Lower lobe of right lung (tissue), 2 donors: ENCODE data around the gene FSTL4. TPM values are rescaled to one million over a fixed set of nuclear protein-coding genes. Genes with fewer than 3 reads are reported as not detected.

ENCODE experiments used
- ATAC-seq, 2 donors: fragments of 200-7000 bp; cut with Tn5 transposase; one replicate each; pipeline ENCODE4 v1.9.1; 2020 to 2022; ENCODE audit warnings: mild to moderate bottlenecking in 2 of 2, moderate library complexity in 2 of 2
- DNase-seq: peaks from one replicate; pipeline ENCODE4 v3.0.0-alpha.2; 2020
- H3K27ac ChIP-seq: fragments of 200-600 bp; one replicate; pipeline ENCODE4 v1.8.0; 2022
- H3K27me3 ChIP-seq: fragments of 200-600 bp; one replicate; pipeline ENCODE4 v1.8.0; 2022; ENCODE audit warnings: low read depth
- H3K36me3 ChIP-seq: fragments of 200-600 bp; one replicate; pipeline ENCODE4 v1.8.0; 2022; ENCODE audit warnings: mild to moderate bottlenecking
- H3K4me1 ChIP-seq: fragments of 200-600 bp; one replicate; pipeline ENCODE4 v1.8.0; 2022
- H3K4me3 ChIP-seq: fragments of 200-600 bp; one replicate; pipeline ENCODE4 v1.8.0; 2022; ENCODE audit warnings: mild to moderate bottlenecking
- H3K9me3 ChIP-seq: fragments of 200-600 bp; one replicate; pipeline ENCODE4 v1.8.0; 2022
- intact Hi-C: fragments of 100-400 bp; cut with DNase I; formaldehyde crosslinking; loops from one replicate; pipeline ENCODE4 v1.11.0; 2022
- total RNA-seq: library from RNA; stranded (reverse); fragmentation: NEBNext Ultra II Directional; extraction: Animal tissue kit (Norgen Biotek cat#: 25700); gene quantifications from one replicate; pipeline ENCODE4 v1.2.1, GENCODE V29; 2021
- TF ChIP-seq, protein P1 (sequence below): fragments of 200-600 bp; IDR thresholded peaks from one replicate; pipeline ENCODE4 v1.8.0; 2022; ENCODE audit warnings: antibody characterized with exemption, mild to moderate bottlenecking
- donor health status: DM: no; HTN: yes; CAD: no; lungs with severe emphysema.

Gene FSTL4
- total RNA-seq, 1 donor from 2014 or later: 1.9 TPM

DNA sequence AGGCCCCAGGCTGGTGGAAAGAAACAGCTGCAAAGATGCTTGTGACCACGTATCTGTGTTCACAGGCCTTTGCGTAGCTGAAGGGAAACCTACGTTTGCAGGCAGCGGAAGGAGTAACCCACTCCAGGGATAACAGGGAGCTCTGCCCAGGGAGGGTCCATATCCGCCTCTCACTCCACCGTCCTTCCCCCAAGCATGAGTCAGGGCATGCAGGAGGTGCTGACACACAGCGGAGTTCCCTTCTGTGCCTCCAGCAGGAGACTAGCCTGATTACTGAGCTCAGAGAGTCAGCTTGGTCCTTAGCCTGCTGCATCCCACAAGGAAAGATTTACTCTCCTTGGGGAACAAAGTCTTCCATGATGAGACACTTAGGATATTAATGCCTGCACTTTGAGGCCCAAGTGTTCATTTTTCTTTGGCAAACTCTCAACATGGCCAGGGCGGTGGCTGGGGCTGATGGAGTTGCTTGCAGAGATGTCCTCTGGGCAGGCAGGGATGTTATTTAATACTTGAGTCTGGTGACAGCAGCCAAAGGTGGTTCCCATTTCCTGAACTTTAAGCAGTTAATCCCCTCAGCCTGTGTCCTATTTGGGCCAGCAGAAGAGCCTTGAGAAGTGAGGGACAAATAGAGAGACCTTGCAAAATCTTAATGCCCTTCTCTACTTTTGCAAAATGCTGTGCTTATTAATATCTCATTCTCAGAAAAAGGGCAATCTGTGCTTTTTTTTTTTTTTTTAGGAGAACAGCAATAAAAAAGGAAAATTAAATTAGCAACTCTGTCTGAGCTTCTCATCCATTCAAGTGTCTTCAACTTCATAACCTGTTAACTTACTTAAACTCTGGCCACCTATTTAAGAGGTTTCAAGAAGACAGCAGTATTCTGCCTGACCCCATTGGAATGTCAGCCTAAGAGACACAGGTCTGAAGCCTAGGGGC, 338.4 kb downstream of the FSTL4 start:
- Histone ChIP-seq H3K27me3 (no peaks in the 10 kb centered on the region), H3K27ac (no peak overlapping the region), H3K4me1 (no peaks in the 10 kb centered on the region), H3K4me3 (no peak overlapping the region), H3K36me3 (no peaks in the 10 kb centered on the region), H3K9me3 (no peaks in the 10 kb centered on the region)
- ATAC-seq (peak in 1 of 2 donors; percentile 23), DNase-seq (no peak)
- TF ChIP-seq, protein P1, sequence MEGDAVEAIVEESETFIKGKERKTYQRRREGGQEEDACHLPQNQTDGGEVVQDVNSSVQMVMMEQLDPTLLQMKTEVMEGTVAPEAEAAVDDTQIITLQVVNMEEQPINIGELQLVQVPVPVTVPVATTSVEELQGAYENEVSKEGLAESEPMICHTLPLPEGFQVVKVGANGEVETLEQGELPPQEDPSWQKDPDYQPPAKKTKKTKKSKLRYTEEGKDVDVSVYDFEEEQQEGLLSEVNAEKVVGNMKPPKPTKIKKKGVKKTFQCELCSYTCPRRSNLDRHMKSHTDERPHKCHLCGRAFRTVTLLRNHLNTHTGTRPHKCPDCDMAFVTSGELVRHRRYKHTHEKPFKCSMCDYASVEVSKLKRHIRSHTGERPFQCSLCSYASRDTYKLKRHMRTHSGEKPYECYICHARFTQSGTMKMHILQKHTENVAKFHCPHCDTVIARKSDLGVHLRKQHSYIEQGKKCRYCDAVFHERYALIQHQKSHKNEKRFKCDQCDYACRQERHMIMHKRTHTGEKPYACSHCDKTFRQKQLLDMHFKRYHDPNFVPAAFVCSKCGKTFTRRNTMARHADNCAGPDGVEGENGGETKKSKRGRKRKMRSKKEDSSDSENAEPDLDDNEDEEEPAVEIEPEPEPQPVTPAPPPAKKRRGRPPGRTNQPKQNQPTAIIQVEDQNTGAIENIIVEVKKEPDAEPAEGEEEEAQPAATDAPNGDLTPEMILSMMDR: no peak
- intact Hi-C loops: no loop called here

DNA sequence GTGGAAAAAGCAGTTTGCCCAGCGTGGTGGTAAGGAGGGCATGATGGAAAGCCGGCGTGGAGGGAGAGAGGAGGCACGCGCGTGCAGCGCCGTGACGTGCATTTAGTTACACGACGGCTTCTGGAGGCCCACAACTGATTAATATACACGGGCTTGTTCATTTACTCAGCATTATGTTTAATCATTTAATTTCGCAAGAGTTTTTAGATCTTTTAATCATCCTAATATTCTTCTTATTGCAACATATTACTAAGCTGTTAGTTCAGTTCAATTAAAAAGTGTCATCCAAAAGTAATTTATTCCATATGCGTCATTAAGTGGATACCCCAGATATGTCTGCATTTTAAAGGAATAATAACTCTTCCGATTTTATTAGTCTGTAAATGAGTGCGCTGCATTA, 340.0 kb downstream of the FSTL4 start:
- Histone ChIP-seq H3K9me3 (no peaks in the 10 kb centered on the region), H3K36me3 (no peaks in the 10 kb centered on the region), H3K27me3 (no peaks in the 10 kb centered on the region), H3K4me3 (no peak overlapping the region), H3K27ac (no peak overlapping the region), H3K4me1 (no peaks in the 10 kb centered on the region)
- no peak for ATAC-seq
- no peak for DNase-seq
- intact Hi-C loops: no loop called here
- TF ChIP-seq, protein P1: no peak

DNA sequence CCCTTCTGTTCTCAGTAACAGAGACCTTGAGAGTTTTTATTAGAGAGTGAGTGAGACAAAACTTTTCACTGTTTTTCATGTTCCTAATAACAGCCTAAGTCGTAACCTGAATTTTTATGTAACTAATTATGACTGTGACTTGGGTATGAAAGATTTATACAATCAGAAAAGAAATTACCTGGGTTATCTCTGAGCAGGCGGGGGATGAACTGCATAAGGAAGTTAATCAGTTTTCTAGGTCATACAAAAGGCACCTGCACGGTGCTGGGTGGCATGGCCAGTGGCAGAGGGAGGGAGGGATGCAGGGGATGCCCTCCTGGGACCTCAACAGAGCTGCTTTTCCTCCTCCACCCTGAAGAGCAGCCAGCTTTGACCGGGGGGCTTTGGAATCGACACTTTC, 340.7 kb downstream of the FSTL4 start:
- TF ChIP-seq, protein P1: no peak
- H3K36me3 ChIP-seq: no peaks in the 10 kb centered on the region
- no peaks in the 10 kb centered on the region for H3K27me3 ChIP-seq
- no peak for DNase-seq
- H3K4me1 ChIP-seq: no peaks in the 10 kb centered on the region
- H3K9me3 ChIP-seq: no peaks in the 10 kb centered on the region
- H3K4me3 ChIP-seq: no peak overlapping the region
- ATAC-seq: no peak
- intact Hi-C loops: no loop called here
- H3K27ac ChIP-seq: no peak overlapping the region

DNA sequence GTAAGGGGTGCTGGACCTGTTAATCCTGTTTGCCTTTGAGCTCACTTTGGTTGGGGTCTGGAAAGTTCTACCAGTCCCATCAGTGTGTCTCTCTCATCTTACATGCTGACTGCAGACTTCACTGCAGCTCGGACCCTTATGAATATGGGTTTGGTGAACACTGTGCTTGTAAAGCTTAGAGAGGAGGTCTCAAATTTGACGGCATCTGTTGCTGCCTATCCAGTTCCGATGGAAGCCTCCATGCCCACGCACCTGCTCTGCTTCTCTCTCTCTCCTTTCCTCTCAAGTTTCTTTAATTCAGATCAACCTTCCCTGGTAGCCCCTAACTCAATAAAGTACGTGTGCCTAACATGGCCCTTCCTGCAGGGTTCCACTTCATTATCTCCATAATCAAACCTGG, 342.6 kb downstream of the FSTL4 start:
- H3K4me1 ChIP-seq: no peaks in the 10 kb centered on the region
- ATAC-seq (no peak), DNase-seq (no peak)
- no peak overlapping the region for H3K4me3 ChIP-seq
- TF ChIP-seq, protein P1: no peak
- intact Hi-C loops: no loop called here
- H3K27ac ChIP-seq: no peak overlapping the region
- no peaks in the 10 kb centered on the region for H3K9me3 ChIP-seq
- no peaks in the 10 kb centered on the region for H3K27me3 ChIP-seq
- no peaks in the 10 kb centered on the region for H3K36me3 ChIP-seq

DNA sequence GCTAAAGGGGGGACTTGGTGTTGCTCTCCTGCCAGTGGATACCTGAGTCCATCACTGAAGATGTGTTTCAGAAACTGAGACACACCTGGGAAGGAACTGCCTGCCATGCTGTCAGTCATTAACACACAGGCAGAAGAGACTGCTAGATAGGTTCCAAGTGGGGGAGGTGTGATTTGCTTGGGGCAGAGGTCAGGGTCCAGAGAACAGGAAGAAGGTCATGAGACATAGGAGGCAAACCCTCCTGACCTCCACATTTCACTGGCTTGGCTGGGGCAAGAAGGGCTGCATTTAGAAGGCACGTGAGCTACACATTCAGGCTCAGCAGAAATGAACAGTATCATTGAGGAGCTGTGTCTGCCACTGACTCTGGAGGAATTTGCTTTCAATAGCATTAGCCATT, 344.7 kb downstream of the FSTL4 start:
- H3K9me3 ChIP-seq: no peaks in the 10 kb centered on the region
- H3K27me3 ChIP-seq: no peaks in the 10 kb centered on the region
- H3K36me3 ChIP-seq: no peaks in the 10 kb centered on the region
- ATAC-seq (no peak), DNase-seq (no peak)
- no peak overlapping the region for H3K4me3 ChIP-seq
- TF ChIP-seq, protein P1: no peak
- no peak overlapping the region for H3K27ac ChIP-seq
- intact Hi-C loops: no loop called here
- no peaks in the 10 kb centered on the region for H3K4me1 ChIP-seq
